Heart left ventricle (tissue), 16 donors: ENCODE results near the gene SLC32A1. TPM values are rescaled to one million over a fixed set of nuclear protein-coding genes. Genes with fewer than 3 reads are reported as not detected.

Source experiments
- ATAC-seq, 4 donors: fragments of 200-7000 bp; cut with Tn5 transposase; one replicate each; pipeline ENCODE4 v1.9.1; 2020 to 2022; ENCODE audit warnings: moderate library complexity in 4 of 4, mild to moderate bottlenecking in 3 of 4, moderate number of reproducible peaks in 1 of 4
- DNase-seq, 5 donors: peaks; one replicate each; pipeline ENCODE4 v3.0.0-alpha.2; 2020
- H3K27ac ChIP-seq, 12 donors: fragments of 200-600 bp; sonication (generic) in 4 of 12; one replicate each; pipeline versions ENCODE4 v1.5.0 to v1.8.0; 2016 to 2022; ENCODE audit warnings: mild to moderate bottlenecking in 2 of 12
- H3K27me3 ChIP-seq, 9 donors: fragments of 200-600 bp; sonication (generic) in 2 of 9; one replicate each; pipeline versions ENCODE4 v1.5.1 to v1.8.0; 2016 to 2022; ENCODE audit warnings: mild to moderate bottlenecking in 3 of 9
- H3K36me3 ChIP-seq, 9 donors: fragments of 200-600 bp; sonication (generic) in 2 of 9; one replicate each; pipeline versions ENCODE4 v1.5.0 to v1.8.0; 2018 to 2022; ENCODE audit warnings: mild to moderate bottlenecking in 2 of 9
- H3K4me1 ChIP-seq, 12 donors: fragments of 200-600 bp; sonication (generic) in 4 of 12; one replicate each; pipeline versions ENCODE4 v1.5.0 to v1.8.0; 2016 to 2022; ENCODE audit warnings: mild to moderate bottlenecking in 3 of 12
- H3K4me3 ChIP-seq, 12 donors: fragments of 200-600 bp; sonication (generic) in 4 of 12; one replicate each; pipeline versions ENCODE4 v1.5.0 to v1.8.0; 2017 to 2022; ENCODE audit warnings: mild to moderate bottlenecking in 9 of 12, moderate library complexity in 4 of 12
- H3K9me3 ChIP-seq, 12 donors: fragments of 200-600 bp; sonication (generic) in 4 of 12; one replicate each; pipeline versions ENCODE4 v1.5.0 to v1.8.0; 2016 to 2022; ENCODE audit warnings: mild to moderate bottlenecking in 1 of 12
- CTCF ChIP-seq, 12 donors: fragments of 200-600 bp; sonication (generic) in 4 of 12; IDR thresholded peaks; one replicate each; pipeline versions ENCODE4 v1.5.0 to v1.8.0; 2018 to 2022; ENCODE audit warnings: antibody characterized with exemption in 12 of 12, mild to moderate bottlenecking in 5 of 12
- POLR2A ChIP-seq, 2 donors: fragments of 450-650 bp; IDR thresholded peaks; one replicate each; pipeline ENCODE4 v1.6.1; 2017; ENCODE audit warnings: antibody characterized with exemption in 2 of 2, mild to moderate bottlenecking in 2 of 2, moderate library complexity in 2 of 2
- WGBS, 4 donors: extraction: QIAGEN DNeasy Blood & Tissue Kit in 2 of 4; methylation state at CpG; one replicate each; pipeline versions ENCODE4 v1.1.5 to v1.1.7; 2013 to 2018; 5-methylcytosine and 5-hydroxymethylcytosine counted together
- intact Hi-C, 10 donors: fragments of 100-400 bp; cut with DNase I; formaldehyde crosslinking; loops; one replicate each; pipeline versions ENCODE4 v1.11.1 to v1.14.2; 2022
- polyA plus RNA-seq, 2 donors: library from polyadenylated mRNA; stranded (reverse); fragments of 200-250 nt; gene quantifications; one replicate each; pipeline ENCODE4 v1.2.3, GENCODE V29; 2013
- total RNA-seq, 9 donors: library from RNA; depleted of rRNA in 2 of 9; stranded (reverse); fragments of >200 nt in 2 of 9; fragmentation: NEBNext Ultra II Directional in 3 of 9; extraction: Animal tissue kit (Norgen Biotek cat#: 25700) in 3 of 9; gene quantifications; one replicate each; pipeline versions ENCODE4 v1.1.0 to v1.2.4, GENCODE V29; 2016 to 2023
- donor health status: ischemic (EF 13 %, LVEDD 7.1; RV severe dilation, severe dysfunction).
- donor health status: healthy with polysubstance abuse.
- donor health status: DM: no; HTN: yes; CAD: no.
- donor health status: DM: no; HTN: no; CAD: no.
- donor health status: ischemic (EF 25% LVEDD 6.9; RV normal size, moderate dysfunction).
- donor health status: ischemic (EF 25% LVEDD 5.7; RV mildly dilated, moderate dysfunction).
- donor health status: healthy.
- donor health status: DM: yes; HTN: yes; CAD: no.
- donor health status: ischemic (EF 35%, LVEDD 5.7; RV mildly dilated, moderate dysfunction).
- donor health status: nonischemic (EF 11% LVEDD 7.7; RV severe dilation, severe dysfunction).
- donor health status: DM: yes; HTN: yes; CAD: no.
- donor health status: PGD.
- donor health status: ischemic (EF 29% LVEDD 5.4; RV normal size, mild dysfunction).
- donor health status: nonischemic (EF 23%, LVEDD 6.1; RV moderate dilation, normal function).

Gene SLC32A1
- total and polyA plus RNA-seq, 11 donors = not detected

- peaks cover 4 to 17% (median 13%) of the 10 kb centered on the region in 12 donors for H3K4me1 ChIP-seq
- no peaks in the 10 kb centered on the region for H3K9me3 ChIP-seq
- intact Hi-C loops = no loop called here
- TF ChIP-seq POLR2A (IDR thresholded peaks at IDR 0.05) (no peak), CTCF (IDR thresholded peaks at IDR 0.05) (no peak)
- peak overlapping the region; percentile 58 to 99 (median 82) for H3K4me3 ChIP-seq
- no peak for ATAC-seq
- 0 to 5% (median 3%) methylated on average over 2 to 10 of the region's 10 CpGs for WGBS, 4 donors
- DNase-seq = no peak
- peak overlapping the region in 11 of 12 donors; percentile 61 to 93 (median 83) for H3K27ac ChIP-seq
- H3K36me3 ChIP-seq = peaks cover 0 to 37% (median 19%) of the 10 kb centered on the region in 9 donors
- peaks cover 0 to 5% (median 0%) of the 10 kb centered on the region in 9 donors for H3K27me3 ChIP-seq
Measured at GRCh38 chr20:38748861-38749149, 24.5 kb downstream of the SLC32A1 start.

- no peak for DNase-seq
- Histone ChIP-seq H3K27me3 (no peaks in the 10 kb centered on the region), H3K9me3 (no peaks in the 10 kb centered on the region), H3K4me1 (peaks cover 4 to 17% (median 13%) of the 10 kb centered on the region in 12 donors), H3K36me3 (peaks cover 0 to 63% (median 43%) of the 10 kb centered on the region in 9 donors), H3K27ac (no peak overlapping the region), H3K4me3 (no peak overlapping the region)
- ATAC-seq = no peak
- TF ChIP-seq CTCF (IDR thresholded peaks at IDR 0.05) (peak; percentile 32 to 74 (median 58)), POLR2A (IDR thresholded peaks at IDR 0.05) (no peak)
- intact Hi-C loops = loop anchor here (1.0 to 5.0 kb wide), 4 partner anchors 103 to 105 kb away; no protein-coding TSS in a partner anchor
- WGBS, 4 donors = 48 to 62% (median 57%) methylated on average over 5 of the region's 5 CpGs
Measured at GRCh38 chr20:38751360-38751976, 27.2 kb downstream of the SLC32A1 start.

- Histone ChIP-seq H3K36me3 (peaks cover 0 to 68% (median 49%) of the 10 kb centered on the region in 9 donors), H3K4me3 (no peak overlapping the region), H3K27me3 (no peaks in the 10 kb centered on the region), H3K9me3 (no peaks in the 10 kb centered on the region), H3K27ac (no peak overlapping the region), H3K4me1 (peaks cover 4 to 17% (median 13%) of the 10 kb centered on the region in 12 donors)
- 90 to 95% (median 91%) methylated on average over 4 of the region's 4 CpGs for WGBS, 4 donors
- intact Hi-C loops = loop anchor here in 2 of 10 donors (5.0 kb wide), 1 partner anchor 105 kb away; no protein-coding TSS in a partner anchor
- ATAC-seq (no peak), DNase-seq (no peak)
- TF ChIP-seq CTCF (IDR thresholded peaks at IDR 0.05) (no peak), POLR2A (IDR thresholded peaks at IDR 0.05) (no peak)
Measured at GRCh38 chr20:38752029-38752428, 27.7 kb downstream of the SLC32A1 start.

GRCh38 chr20:38754924-38755323 is 30.6 kb downstream of the SLC32A1 start:
- H3K4me1 ChIP-seq = peaks cover 0 to 6% (median 0%) of the 10 kb centered on the region in 12 donors
- no peak for ATAC-seq
- peaks cover 0 to 96% (median 76%) of the 10 kb centered on the region in 9 donors for H3K36me3 ChIP-seq
- H3K27ac ChIP-seq = no peak overlapping the region
- H3K27me3 ChIP-seq = no peaks in the 10 kb centered on the region
- DNase-seq = no peak
- 89 to 95% (median 94%) methylated on average over 13 of the region's 13 CpGs for WGBS, 4 donors
- TF ChIP-seq POLR2A (IDR thresholded peaks at IDR 0.05) = no peak
- intact Hi-C loops = loop anchor here in 3 of 10 donors (5.0 kb wide), 2 partner anchors 108 to 137 kb away; no protein-coding TSS in a partner anchor
- H3K9me3 ChIP-seq = no peaks in the 10 kb centered on the region
- no peak overlapping the region for H3K4me3 ChIP-seq
